A549 (cell line): Measurements from ENCODE around the gene YBX2.

ENCODE experiments used
- BHLHE40 ChIP-seq: IDR thresholded peaks from 2 replicates; pipeline ENCODE4 v1.6.1; 2012; ENCODE audit warnings: low read depth, low read length, inconsistent platforms
- ESRRA ChIP-seq: fragments of 150-350 bp; IDR thresholded peaks from 2 replicates; pipeline ENCODE4 v1.6.1; 2014; ENCODE audit warnings: mild to moderate bottlenecking, low read length, borderline replicate concordance
- HDAC2 ChIP-seq: fragments of 200-600 bp; sonication (generic); IDR thresholded peaks from 2 replicates; pipeline ENCODE4 v1.6.1; 2016
- MAZ ChIP-seq: fragments of 150-350 bp; IDR thresholded peaks from 2 replicates; pipeline ENCODE4 v1.6.1; 2014; ENCODE audit warnings: antibody characterized with exemption, low read depth, low read length, borderline replicate concordance
- ZFP36 ChIP-seq: fragments of 450-650 bp; IDR thresholded peaks from 2 replicates; pipeline ENCODE4 v1.6.1; 2014; ENCODE audit warnings: borderline replicate concordance; ENCODE audit not compliant: partially characterized antibody
- TF ChIP-seq, protein P1 (sequence below): fragments of >200 bp; sonication (Bioruptor Twin); formaldehyde crosslinking; IDR thresholded peaks from 3 replicates; pipeline ENCODE4 v1.5.1; 2016
- TF ChIP-seq, protein P2 (sequence below): IDR thresholded peaks from 2 replicates; pipeline ENCODE4 v1.6.1; 2012
- TF ChIP-seq, protein P3 (sequence below): fragments of 450-650 bp; IDR thresholded peaks from 2 replicates; pipeline ENCODE4 v1.6.1; 2014; ENCODE audit warnings: antibody characterized with exemption

DNA sequence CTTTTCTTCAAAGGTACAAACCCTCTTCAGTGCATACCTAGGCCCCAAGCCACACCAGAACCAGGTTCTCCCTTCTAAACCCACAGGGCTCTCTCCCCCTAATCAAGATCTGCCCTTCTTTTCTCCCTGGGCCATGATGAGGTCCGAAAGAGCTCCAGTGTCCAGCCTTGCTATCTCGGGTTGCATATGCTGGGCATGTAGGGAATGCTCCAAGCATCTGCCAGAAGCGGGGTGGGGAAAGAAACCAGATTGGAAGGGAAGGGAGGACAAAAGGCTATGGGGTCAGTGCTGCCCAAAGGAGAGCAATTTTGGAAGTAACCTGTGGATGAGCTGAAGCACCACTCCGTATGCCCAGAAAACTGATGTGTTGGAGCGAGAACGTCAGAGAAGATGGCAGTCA lies 45.2 kb downstream of the YBX2 start:
- TF ChIP-seq, protein P1, sequence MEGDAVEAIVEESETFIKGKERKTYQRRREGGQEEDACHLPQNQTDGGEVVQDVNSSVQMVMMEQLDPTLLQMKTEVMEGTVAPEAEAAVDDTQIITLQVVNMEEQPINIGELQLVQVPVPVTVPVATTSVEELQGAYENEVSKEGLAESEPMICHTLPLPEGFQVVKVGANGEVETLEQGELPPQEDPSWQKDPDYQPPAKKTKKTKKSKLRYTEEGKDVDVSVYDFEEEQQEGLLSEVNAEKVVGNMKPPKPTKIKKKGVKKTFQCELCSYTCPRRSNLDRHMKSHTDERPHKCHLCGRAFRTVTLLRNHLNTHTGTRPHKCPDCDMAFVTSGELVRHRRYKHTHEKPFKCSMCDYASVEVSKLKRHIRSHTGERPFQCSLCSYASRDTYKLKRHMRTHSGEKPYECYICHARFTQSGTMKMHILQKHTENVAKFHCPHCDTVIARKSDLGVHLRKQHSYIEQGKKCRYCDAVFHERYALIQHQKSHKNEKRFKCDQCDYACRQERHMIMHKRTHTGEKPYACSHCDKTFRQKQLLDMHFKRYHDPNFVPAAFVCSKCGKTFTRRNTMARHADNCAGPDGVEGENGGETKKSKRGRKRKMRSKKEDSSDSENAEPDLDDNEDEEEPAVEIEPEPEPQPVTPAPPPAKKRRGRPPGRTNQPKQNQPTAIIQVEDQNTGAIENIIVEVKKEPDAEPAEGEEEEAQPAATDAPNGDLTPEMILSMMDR = no peak
- TF ChIP-seq, protein P2, sequence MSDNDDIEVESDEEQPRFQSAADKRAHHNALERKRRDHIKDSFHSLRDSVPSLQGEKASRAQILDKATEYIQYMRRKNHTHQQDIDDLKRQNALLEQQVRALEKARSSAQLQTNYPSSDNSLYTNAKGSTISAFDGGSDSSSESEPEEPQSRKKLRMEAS = no peak
- TF ChIP-seq, protein P3, sequence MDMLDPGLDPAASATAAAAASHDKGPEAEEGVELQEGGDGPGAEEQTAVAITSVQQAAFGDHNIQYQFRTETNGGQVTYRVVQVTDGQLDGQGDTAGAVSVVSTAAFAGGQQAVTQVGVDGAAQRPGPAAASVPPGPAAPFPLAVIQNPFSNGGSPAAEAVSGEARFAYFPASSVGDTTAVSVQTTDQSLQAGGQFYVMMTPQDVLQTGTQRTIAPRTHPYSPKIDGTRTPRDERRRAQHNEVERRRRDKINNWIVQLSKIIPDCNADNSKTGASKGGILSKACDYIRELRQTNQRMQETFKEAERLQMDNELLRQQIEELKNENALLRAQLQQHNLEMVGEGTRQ = no peak
- no peak for TF ChIP-seq HDAC2
- no peak for TF ChIP-seq BHLHE40
- TF ChIP-seq MAZ = no peak
- TF ChIP-seq ZFP36 = no peak
- TF ChIP-seq ESRRA = no peak
